ENCODE data around the gene IFT122.
A peak's percentile ranks its signal among the peaks of the same experiment; 100 is the strongest.

GRCh38 chr3:129428376-129429079, 11.5 kb upstream of the IFT122 start, which contains the start of gene EFCAB12:
- TF ChIP-seq, protein P1, sequence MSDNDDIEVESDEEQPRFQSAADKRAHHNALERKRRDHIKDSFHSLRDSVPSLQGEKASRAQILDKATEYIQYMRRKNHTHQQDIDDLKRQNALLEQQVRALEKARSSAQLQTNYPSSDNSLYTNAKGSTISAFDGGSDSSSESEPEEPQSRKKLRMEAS (IDR thresholded peaks at IDR 0.05; ENCODE audit: insufficient read depth, insufficient read length): peak; percentile 92
- no peak for TF ChIP-seq MYC (IDR thresholded peaks at IDR 0.05; ENCODE audit: low read depth, low read length)

Data from endothelial cell of umbilical vein (primary cell).